Activated T-helper 1 cell treated with anti-CD3 and anti-CD28 coated beads, Interleukin-12 subunit alpha, Interleukin-12 subunit beta, Interleukin-2, Interleukin-4 antibody, amounts not matched to agents 30 ng/mL and 10 ng/mL and 1 ng/mL, durations not matched to agents 14 hours and 24 hours and 36 hours (primary cell): Measurements from ENCODE around the gene BANP. TPM values are rescaled to one million over a fixed set of nuclear protein-coding genes. Genes with fewer than 3 reads are reported as not detected.
"Not testable (repeated sequence)": the region's sequence is repeated elsewhere in the genome, so short reads cannot be mapped to it uniquely, and the experiment has no call there.

Experiments used
- DNase-seq: peaks from one replicate; pipeline ENCODE4 v3.0.0; 2021; ENCODE audit warnings: low spot score
- H3K27ac Mint-ChIP-seq: one replicate; pipeline ENCODE4 v1.8.0; 2021; ENCODE audit warnings: mild to moderate bottlenecking, mixed read lengths
- H3K27me3 Mint-ChIP-seq: one replicate; pipeline ENCODE4 v1.8.0; 2022; ENCODE audit warnings: mild to moderate bottlenecking, moderate library complexity, mixed read lengths; ENCODE audit not compliant: insufficient read depth
- H3K36me3 Mint-ChIP-seq: one replicate; pipeline ENCODE4 v1.8.0; 2021; ENCODE audit warnings: low read depth, mixed read lengths
- H3K4me1 Mint-ChIP-seq: one replicate; pipeline ENCODE4 v1.8.0; 2021; ENCODE audit warnings: low read depth, mixed read lengths
- H3K4me3 Mint-ChIP-seq: one replicate; pipeline ENCODE4 v1.8.0; 2021; ENCODE audit warnings: mild to moderate bottlenecking, moderate library complexity, mixed read lengths
- H3K9me3 Mint-ChIP-seq: one replicate; pipeline ENCODE4 v1.8.0; 2021; ENCODE audit warnings: mixed read lengths
- intact Hi-C: fragments of 100-400 bp; cut with micrococcal nuclease; formaldehyde crosslinking; loops from one replicate; pipeline ENCODE4 v1.15.1; 2024
- total RNA-seq: library from RNA; stranded (reverse); gene quantifications from 2 replicates; pipeline ENCODE4 v1.2.3, GENCODE V29; 2022

BANP gene
- total RNA-seq, 1 donor from 2014 or later: 35.5 TPM

DNA sequence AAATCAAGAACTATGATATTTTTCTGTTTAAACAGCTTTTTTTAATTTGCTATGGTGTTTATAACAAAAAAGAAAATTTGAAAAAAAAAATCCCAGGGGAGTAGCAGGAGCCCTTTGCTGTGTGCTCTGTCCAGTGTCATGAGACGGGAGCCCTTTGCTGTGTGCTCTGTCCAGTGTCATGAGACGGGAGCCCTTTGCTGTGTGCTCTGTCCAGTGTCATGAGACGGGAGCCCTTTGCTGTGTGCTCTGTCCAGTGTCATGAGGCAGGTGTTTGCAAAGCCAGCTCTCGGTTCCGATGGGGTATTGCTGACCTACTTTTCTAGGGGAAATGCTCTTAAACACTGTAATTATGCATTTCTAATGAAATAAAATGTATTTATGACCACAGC lies 125.7 kb downstream of the BANP start:
- H3K4me3 Mint-ChIP-seq, H3K27ac Mint-ChIP-seq, H3K9me3 Mint-ChIP-seq, intact Hi-C loops, H3K27me3 Mint-ChIP-seq, DNase-seq, H3K36me3 Mint-ChIP-seq, H3K4me1 Mint-ChIP-seq: not testable (repeated sequence)

DNA sequence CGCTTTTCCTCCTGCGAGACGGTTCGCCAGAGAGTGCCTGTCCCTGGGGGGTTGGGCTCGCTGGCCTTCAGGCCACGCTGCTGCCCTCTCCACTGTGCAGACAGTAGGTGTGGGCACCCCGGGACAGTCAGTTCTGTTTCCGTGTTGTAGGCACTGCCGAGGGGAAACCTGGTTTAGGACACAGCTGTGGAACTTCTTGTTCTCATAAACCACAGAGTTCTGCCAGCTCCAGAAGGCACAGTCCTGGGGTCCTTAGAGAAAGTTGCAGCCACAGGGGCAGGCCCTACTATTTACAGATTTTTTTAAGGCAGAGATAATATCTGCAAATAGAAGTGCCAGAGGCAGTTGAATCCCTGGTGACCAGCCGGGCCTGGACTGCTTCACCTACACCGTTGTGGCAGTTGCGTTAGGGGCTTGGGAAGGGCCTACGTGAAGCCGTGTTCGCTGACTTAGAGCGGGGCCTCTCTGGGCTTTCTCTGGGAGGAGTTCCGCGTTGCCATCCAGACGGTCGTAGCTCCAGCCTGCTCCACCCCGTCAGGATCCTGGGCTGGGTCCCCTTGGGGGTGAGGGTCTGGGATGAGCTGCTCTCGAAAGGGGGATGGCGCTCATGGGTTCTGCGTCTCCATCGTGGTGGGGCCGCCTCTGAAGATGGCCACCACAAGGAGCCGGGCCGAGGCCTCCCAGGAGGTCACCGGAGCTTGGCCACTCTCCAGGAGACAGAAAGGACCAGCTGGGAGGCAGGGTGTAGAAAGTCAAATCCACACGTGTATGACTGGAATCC lies 126.3 kb downstream of the BANP start:
- DNase-seq: no peak
- Mint-ChIP-seq H3K4me3 (no peak overlapping the region), H3K27ac (no peak overlapping the region), H3K27me3 (no peaks in the 10 kb centered on the region), H3K9me3 (no peaks in the 10 kb centered on the region), H3K36me3 (no peaks in the 10 kb centered on the region), H3K4me1 (no peaks in the 10 kb centered on the region)
- intact Hi-C loops: no loop called here

DNA sequence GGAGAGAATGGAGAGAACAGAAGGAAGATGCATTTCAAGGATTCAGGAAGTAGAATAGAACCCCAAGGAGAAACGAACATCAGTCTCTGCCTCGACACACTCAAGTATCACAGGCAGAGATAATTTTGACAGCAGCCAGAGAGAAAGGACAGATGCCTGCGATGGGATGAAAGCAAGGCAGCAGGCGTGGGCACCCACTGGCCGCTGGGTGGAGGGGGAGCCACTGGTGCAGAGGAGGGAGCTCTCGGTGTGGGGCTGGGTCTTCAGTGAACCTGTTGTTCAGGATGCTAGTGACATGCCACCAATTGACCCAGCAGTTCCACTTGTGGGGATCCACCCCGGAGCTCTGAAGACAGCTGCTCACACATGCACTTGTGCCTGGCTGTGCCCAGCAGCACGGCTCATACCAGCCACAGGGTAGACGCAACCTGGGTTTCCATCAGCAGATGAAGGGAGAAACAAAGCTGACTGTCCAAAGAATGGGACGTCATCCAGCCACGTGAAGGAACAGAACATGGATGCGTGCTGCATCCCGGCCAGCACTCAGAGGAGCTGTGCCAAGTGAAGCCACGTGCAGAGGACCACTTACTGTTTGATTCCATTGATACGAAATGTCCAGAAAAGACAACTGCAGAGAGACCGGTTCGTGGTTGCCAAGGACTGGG lies 127.0 kb downstream of the BANP start:
- Mint-ChIP-seq H3K4me1 (no peaks in the 10 kb centered on the region), H3K27me3 (no peaks in the 10 kb centered on the region), H3K36me3 (no peaks in the 10 kb centered on the region), H3K27ac (no peak overlapping the region), H3K4me3 (no peak overlapping the region), H3K9me3 (no peaks in the 10 kb centered on the region)
- intact Hi-C loops: no loop called here
- no peak for DNase-seq

DNA sequence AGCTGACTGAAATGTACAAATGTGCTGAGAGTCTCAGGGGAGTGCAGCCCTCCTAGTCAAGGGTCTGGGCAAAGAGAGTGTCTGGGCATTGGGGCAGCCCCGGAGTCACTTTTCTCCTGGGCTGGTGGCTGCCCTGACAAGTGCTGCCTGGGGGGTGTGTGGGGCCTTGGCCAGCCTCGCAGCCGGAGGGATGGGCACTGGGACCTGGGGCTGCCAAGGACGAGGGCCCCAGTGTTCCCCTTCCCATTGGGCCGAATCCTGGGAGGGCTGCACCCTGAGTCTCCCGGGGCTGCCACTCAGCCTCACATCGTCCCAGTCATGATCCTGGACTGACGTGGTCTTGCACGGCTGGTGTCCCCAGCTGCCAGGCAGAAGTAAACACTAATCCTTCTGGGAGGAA lies 132.3 kb downstream of the BANP start:
- no peak for DNase-seq
- Mint-ChIP-seq H3K9me3 (no peaks in the 10 kb centered on the region), H3K4me1 (no peaks in the 10 kb centered on the region), H3K4me3 (no peak overlapping the region), H3K36me3 (no peaks in the 10 kb centered on the region), H3K27me3 (no peaks in the 10 kb centered on the region), H3K27ac (no peak overlapping the region)
- intact Hi-C loops: no loop called here

DNA sequence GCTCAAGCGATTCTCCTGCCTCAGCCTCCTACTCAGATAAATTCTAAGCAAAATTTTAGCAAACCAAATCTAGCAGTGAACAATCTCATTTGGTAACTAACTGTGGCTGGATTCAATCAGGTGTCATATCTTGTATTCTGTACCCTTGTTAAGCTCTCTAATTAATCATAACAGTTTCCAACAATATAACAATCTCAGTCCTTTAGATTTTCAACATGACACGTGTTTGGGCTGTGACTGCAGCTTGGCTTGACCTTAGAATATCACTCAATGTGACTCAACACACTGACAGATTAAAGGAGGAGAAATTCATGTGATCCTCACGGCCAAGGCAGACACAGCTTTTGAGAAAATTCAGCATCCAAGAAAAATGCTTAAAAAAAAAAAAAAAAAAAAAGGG lies 133.6 kb downstream of the BANP start:
- Mint-ChIP-seq H3K27ac (no peak overlapping the region), H3K4me3 (no peak overlapping the region), H3K4me1 (no peaks in the 10 kb centered on the region), H3K36me3 (no peaks in the 10 kb centered on the region), H3K9me3 (no peaks in the 10 kb centered on the region), H3K27me3 (no peaks in the 10 kb centered on the region)
- intact Hi-C loops: no loop called here
- no peak for DNase-seq

DNA sequence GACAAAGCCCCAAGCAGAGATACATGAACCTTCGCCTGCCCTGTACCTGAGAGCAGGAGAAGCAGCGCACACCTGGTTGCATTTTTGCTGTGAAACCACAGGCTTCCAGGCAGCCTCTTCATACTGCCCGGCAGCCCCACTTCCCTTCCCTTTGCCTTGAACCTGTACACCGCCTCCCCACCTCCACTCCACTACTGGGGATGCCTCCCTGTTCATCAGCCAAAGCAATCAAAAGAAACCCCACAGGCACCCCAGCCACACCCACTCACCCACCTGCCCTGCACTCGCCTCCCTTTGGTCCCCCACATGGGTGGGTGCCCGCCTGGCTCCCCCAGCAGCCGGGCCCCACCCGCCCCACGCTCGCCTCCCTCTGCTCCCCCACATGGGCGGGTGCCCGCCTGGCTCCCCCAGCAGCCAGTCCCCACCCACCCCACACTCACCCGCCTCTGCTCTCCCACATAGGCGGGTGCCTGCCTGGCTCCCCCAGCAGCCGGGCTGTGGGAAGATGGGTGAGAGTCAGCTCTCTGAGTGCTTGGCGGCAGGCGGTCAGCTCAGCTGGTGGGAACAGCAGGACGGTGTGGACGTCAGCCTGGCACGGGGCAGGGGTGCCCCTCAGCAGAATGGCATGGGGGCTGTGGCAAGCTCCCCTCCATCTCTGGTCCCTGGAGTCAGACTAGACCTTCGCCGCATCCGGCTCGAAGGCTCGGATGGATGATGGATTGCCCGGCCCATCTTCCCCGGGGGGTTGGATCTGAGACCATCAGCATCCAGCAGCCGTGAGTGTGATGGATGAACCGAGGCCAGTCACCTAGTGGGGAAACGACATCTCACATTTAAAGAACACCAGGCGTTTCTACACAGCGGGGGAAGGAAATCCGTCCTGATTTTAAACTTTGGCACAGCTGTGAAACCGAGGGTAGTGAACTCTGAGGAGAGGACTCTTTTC lies 135.6 kb downstream of the BANP start:
- Mint-ChIP-seq H3K27me3 (no peaks in the 10 kb centered on the region), H3K36me3 (no peaks in the 10 kb centered on the region), H3K27ac (no peak overlapping the region), H3K4me3 (no peak overlapping the region), H3K9me3 (no peaks in the 10 kb centered on the region), H3K4me1 (no peaks in the 10 kb centered on the region)
- intact Hi-C loops: no loop called here
- DNase-seq: no peak

DNA sequence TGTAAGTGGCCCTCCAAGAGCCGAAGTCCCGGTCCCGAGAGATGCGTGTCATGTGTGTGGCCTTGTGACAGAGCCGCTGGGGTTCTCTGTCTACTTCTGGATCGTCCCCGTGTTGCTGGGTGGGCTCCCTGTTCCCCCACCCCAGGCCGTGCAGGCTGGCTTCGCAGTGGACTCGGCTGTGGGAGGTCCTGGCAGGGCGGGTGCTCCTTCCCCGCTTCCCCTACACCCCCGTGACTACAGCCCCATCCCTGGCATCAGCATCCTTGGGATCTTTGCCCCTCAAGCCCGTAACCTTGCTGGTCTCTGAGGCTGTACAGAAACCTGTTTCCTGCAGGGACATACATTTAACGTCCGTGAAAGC lies 136.3 kb downstream of the BANP start:
- Mint-ChIP-seq H3K4me3 (no peak overlapping the region), H3K27ac (no peak overlapping the region), H3K27me3 (no peaks in the 10 kb centered on the region), H3K4me1 (no peaks in the 10 kb centered on the region), H3K36me3 (no peaks in the 10 kb centered on the region), H3K9me3 (no peaks in the 10 kb centered on the region)
- intact Hi-C loops: no loop called here
- DNase-seq: no peak

DNA sequence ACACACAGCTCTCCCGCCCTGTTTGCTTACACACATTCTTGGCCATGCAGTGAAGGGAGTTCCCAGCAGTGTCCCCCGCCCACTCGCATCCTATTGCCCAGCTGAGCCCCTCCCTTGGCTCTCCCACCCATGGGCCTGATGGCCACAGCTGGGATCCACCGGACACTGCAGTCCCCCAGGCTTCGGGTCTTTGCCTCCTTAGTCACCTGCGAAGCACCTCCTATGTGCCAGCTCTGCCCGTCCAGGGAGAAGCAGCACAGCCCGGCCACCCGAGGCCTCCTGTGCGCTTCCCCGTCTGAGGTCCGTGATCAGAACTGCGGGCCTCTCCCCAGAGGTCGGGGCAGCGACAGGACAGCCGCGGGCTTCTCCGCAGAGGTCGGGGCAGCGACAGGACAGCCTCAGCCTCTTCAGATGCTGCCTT lies 136.9 kb downstream of the BANP start:
- no peaks in the 10 kb centered on the region for H3K4me1 Mint-ChIP-seq
- H3K27ac Mint-ChIP-seq: no peak overlapping the region
- no peak overlapping the region for H3K4me3 Mint-ChIP-seq
- intact Hi-C loops: no loop called here
- H3K27me3 Mint-ChIP-seq: no peaks in the 10 kb centered on the region
- no peaks in the 10 kb centered on the region for H3K36me3 Mint-ChIP-seq
- no peak for DNase-seq
- H3K9me3 Mint-ChIP-seq: no peaks in the 10 kb centered on the region

DNA sequence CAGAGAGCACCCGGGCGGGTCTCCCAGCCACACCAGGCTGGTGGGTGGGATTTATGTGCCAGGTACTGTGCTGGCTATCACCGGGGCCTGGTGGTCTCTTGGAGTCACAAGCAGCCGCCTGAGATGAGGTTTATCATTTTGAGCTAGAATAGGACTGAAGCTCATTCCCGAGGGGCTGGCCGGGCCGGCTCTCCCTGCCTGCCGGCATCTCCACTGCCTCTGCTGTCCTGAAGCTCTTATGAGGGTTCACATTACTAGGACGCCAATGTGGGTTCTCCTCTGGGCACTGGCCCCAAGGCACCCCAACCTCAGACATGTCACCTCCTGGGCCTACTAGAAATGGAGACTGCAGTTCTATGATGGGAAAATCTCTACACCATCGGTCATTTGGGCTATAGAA lies 137.4 kb downstream of the BANP start:
- H3K4me3 Mint-ChIP-seq, H3K27ac Mint-ChIP-seq, DNase-seq, intact Hi-C loops, H3K4me1 Mint-ChIP-seq, H3K36me3 Mint-ChIP-seq, H3K27me3 Mint-ChIP-seq, H3K9me3 Mint-ChIP-seq: not testable (repeated sequence)

DNA sequence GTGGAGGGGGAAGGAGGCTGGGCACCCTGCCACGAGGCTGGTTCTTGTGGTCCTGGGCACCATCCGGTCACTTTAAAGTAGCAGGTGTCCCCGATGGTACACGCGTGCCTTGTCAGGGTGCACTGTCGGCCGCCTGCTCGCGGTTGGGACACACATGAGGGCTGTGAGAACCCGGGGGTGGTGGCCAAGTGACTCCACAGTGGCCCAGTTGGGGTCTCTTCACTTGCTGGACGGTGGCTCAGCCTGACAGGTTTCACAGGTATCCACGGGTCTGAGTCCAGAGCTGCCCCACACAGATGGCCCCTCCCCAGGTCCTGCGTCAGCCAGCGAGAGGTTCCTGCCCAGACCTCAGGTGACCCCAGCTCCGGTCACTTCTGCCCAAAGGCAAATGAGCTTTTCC lies 137.8 kb downstream of the BANP start:
- H3K4me3 Mint-ChIP-seq, H3K27me3 Mint-ChIP-seq, DNase-seq, H3K27ac Mint-ChIP-seq, intact Hi-C loops, H3K4me1 Mint-ChIP-seq, H3K9me3 Mint-ChIP-seq, H3K36me3 Mint-ChIP-seq: not testable (repeated sequence)

DNA sequence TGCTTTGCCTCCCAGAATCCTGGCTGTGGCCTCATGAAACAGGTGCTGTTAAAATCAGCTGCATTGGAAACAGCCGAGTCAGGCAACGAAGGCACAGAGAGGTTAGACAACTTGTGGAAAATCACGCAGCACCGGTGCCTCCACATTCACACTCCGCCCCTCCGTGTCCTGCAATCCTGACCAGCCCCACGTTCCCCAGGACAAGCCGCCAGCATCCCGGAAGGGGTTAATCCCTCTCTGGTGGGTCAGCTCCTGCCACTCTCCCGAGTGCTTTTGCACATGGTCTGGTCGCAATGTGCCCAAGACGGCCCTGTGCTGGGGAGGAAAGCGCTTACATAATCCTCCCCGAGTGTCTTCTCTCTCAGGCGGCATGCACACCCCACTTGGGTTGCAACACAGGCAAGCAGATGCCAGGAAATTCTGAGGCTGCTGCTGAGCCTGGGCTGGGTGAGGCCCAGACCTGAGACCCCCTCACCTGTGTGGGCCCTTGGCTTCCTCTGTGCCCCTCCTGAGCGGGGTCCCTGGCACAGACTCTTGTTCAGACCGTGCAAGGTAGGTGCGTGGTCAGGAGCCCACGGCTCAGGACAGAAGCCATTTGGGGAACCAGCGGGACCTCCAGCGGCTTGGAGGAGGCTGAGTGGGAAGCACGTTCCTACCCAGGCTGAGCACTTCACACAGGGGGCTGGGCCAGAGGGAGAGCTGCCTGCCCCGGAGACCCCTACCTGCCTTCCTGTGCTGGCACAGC lies 138.6 kb downstream of the BANP start:
- DNase-seq, intact Hi-C loops, H3K4me1 Mint-ChIP-seq, H3K27me3 Mint-ChIP-seq, H3K4me3 Mint-ChIP-seq, H3K9me3 Mint-ChIP-seq, H3K27ac Mint-ChIP-seq, H3K36me3 Mint-ChIP-seq: not testable (repeated sequence)

DNA sequence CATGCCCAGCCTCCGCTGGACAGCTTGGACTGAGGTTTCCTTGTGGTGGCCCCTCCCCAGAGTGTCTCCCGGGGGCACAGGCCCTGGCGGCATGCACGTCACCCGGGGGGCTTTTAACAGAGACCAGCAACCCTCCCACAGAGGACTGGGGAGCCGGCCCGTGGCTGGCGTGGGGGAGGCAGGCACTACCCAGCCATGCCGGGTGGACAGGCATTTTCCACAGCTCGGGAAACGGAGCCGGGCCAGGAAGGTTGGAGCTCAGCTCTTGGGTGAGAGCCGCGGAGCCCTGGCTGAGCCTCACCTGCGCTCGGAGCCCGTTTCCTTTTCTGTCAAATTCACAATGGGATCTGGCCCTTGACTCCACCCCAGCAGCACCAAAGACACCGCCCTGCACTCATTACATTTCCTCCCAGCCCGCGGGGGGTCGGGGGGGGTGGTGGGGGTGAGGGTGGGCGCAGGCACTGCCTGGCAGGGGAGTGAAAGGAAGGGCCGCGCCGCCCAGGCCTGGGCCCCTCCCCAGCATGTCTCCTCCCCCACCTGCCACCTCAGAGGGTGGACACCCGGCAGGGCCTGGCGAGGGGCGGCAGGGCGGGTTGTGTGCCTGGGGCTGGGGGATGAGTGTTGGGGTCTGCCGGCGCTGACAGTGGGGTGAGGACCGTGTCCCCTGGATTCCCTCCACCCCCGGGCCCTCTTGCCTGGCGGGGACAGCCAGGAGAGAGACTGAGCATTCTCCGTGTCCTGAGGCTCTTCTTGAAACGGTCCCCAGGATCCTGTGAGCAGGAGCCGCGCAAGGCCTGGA lies 139.3 kb downstream of the BANP start:
- H3K4me3 Mint-ChIP-seq, H3K36me3 Mint-ChIP-seq, intact Hi-C loops, DNase-seq, H3K27ac Mint-ChIP-seq, H3K4me1 Mint-ChIP-seq, H3K27me3 Mint-ChIP-seq, H3K9me3 Mint-ChIP-seq: not testable (repeated sequence)
